ENCODE data around the gene SUPT20H. TPM values are rescaled to one million over a fixed set of nuclear protein-coding genes. Genes with fewer than 3 reads are reported as not detected.

SUPT20H gene
- polyA plus RNA-seq, 1 experiment, result 33.4 TPM

GRCh38 chr13:37097076-37097475, 37.6 kb upstream of the SUPT20H start:
- TF ChIP-seq CTCF (IDR thresholded peaks at IDR 0.05; ENCODE audit: insufficient read depth, low read depth, low read length), result no peak
- peak; percentile 13 for DNase-seq (ENCODE audit: low read depth)
- ChIA-PET POLR2A (no interaction called here), CTCF (interaction anchor here (1.3 kb wide), 1 partner anchor 12 kb away, joined by 6 read pairs; no protein-coding TSS in a partner anchor)
- no peaks in the 10 kb centered on the region for H3K36me3 ChIP-seq (ENCODE audit: control insufficient read depth, insufficient read depth, low read length)
- H3K27me3 ChIP-seq (ENCODE audit: control insufficient read depth, insufficient read depth, low read length), result 0 out of 2 replicates have a peak, but pooled peaks cover 2% of the 10 kb centered on the region
- H3K4me3 ChIP-seq (ENCODE audit: low read depth, low read length), result no peak overlapping the region

DNA sequence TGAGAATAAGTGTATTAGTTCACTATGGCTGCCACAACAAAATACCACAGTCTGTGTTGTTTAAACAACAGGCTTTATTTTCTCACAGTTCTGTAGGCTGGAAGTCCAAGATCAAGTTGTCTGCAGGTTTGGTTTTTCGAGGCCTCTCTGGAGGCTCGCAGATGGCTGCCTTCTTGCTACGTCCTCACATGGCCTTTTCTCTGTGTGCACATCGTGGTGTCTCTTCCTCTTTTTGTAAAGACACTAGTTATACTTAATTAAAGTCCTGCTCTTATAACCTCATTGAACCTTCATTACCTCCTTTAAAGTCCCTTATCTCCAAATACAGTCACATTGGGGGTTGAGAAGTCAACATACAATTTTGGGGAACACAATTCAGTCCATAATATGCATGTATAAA, 35.4 kb upstream of the SUPT20H start:
- peaks cover 2% of the 10 kb centered on the region; the same call in 1 of the 2 replicates for H3K27me3 ChIP-seq (ENCODE audit: control insufficient read depth, insufficient read depth, low read length)
- no peak for TF ChIP-seq CTCF (IDR thresholded peaks at IDR 0.05; ENCODE audit: insufficient read depth, low read depth, low read length)
- no peak for DNase-seq (ENCODE audit: low read depth)
- H3K4me3 ChIP-seq (ENCODE audit: low read depth, low read length), result no peak overlapping the region
- no peaks in the 10 kb centered on the region for H3K36me3 ChIP-seq (ENCODE audit: control insufficient read depth, insufficient read depth, low read length)
- CTCF ChIA-PET, result interaction anchor here (1.1 kb wide), 1 partner anchor 12 kb away, joined by 3 read pairs; no protein-coding TSS in a partner anchor
- POLR2A ChIA-PET, result no interaction called here

GRCh38 chr13:37094099-37094498, 34.6 kb upstream of the SUPT20H start:
- H3K36me3 ChIP-seq (ENCODE audit: control insufficient read depth, insufficient read depth, low read length), result no peaks in the 10 kb centered on the region
- ChIA-PET POLR2A (no interaction called here), CTCF (interaction anchor here (0.5 to 1.5 kb wide), 4 partner anchors 11 to 510 kb away, joined by 3 read pairs; no protein-coding TSS in a partner anchor)
- peaks cover 2% of the 10 kb centered on the region; the same call in 1 of the 2 replicates for H3K27me3 ChIP-seq (ENCODE audit: control insufficient read depth, insufficient read depth, low read length)
- no peak overlapping the region for H3K4me3 ChIP-seq (ENCODE audit: low read depth, low read length)
- TF ChIP-seq CTCF (IDR thresholded peaks at IDR 0.05; ENCODE audit: insufficient read depth, low read depth, low read length), result no peak
- no peak for DNase-seq (ENCODE audit: low read depth)

GRCh38 chr13:37091835-37092234, 32.3 kb upstream of the SUPT20H start:
- Histone ChIP-seq H3K27me3 (ENCODE audit: control insufficient read depth, insufficient read depth, low read length) (peaks cover 2% of the 10 kb centered on the region; the same call in 1 of the 2 replicates), H3K36me3 (ENCODE audit: control insufficient read depth, insufficient read depth, low read length) (no peaks in the 10 kb centered on the region), H3K4me3 (ENCODE audit: low read depth, low read length) (no peak overlapping the region)
- CTCF ChIA-PET, result interaction anchor here (1.9 kb wide), 1 partner anchor 17 kb away, joined by 5 read pairs; no protein-coding TSS in a partner anchor
- POLR2A ChIA-PET, result no interaction called here
- no peak for TF ChIP-seq CTCF (IDR thresholded peaks at IDR 0.05; ENCODE audit: insufficient read depth, low read depth, low read length)
- DNase-seq (ENCODE audit: low read depth), result no peak

- TF ChIP-seq CTCF (IDR thresholded peaks at IDR 0.05; ENCODE audit: insufficient read depth, low read depth, low read length), result no peak
- Histone ChIP-seq H3K36me3 (ENCODE audit: control insufficient read depth, insufficient read depth, low read length) (no peaks in the 10 kb centered on the region), H3K4me3 (ENCODE audit: low read depth, low read length) (no peak overlapping the region), H3K27me3 (ENCODE audit: control insufficient read depth, insufficient read depth, low read length) (peaks cover 2% of the 10 kb centered on the region; the same call in 1 of the 2 replicates)
- no peak for DNase-seq (ENCODE audit: low read depth)
- POLR2A ChIA-PET, result no interaction called here
- CTCF ChIA-PET, result interaction anchor here (1.9 kb wide), 1 partner anchor 16 kb away, joined by 5 read pairs; no protein-coding TSS in a partner anchor
These were observed 31.4 kb upstream of the SUPT20H start for GRCh38 chr13:37090912-37091311.
